GM10248 (cell line): Measurements from ENCODE around the gene ELFN1.

Source experiments
- CTCF ChIA-PET: fragments of 300-600 bp; sonication (Branson Sonifier 250); formaldehyde crosslinking; extraction: SDS; loops from one replicate; lab custom pipeline; 2021; ENCODE audit warnings: antibody characterized with exemption; lab: Yijun Ruan, JAX
- POLR2A ChIA-PET: fragments of 350-650 bp; sonication (Branson Sonifier 250); formaldehyde crosslinking; extraction: SDS; loops from one replicate; lab custom pipeline; 2020; ENCODE audit warnings: antibody characterized with exemption; lab: Yijun Ruan, JAX
- DNase-seq: peaks from one replicate; pipeline ENCODE4 v3.0.0; 2012; ENCODE audit errors: extremely low spot score
- CTCF ChIP-seq: IDR thresholded peaks from 2 replicates; pipeline ENCODE4 v1.5.1; 2012; ENCODE audit warnings: mild to moderate bottlenecking, low read depth; ENCODE audit errors: extremely low read depth, missing control alignments, control extremely low read depth

Gene ELFN1

DNA sequence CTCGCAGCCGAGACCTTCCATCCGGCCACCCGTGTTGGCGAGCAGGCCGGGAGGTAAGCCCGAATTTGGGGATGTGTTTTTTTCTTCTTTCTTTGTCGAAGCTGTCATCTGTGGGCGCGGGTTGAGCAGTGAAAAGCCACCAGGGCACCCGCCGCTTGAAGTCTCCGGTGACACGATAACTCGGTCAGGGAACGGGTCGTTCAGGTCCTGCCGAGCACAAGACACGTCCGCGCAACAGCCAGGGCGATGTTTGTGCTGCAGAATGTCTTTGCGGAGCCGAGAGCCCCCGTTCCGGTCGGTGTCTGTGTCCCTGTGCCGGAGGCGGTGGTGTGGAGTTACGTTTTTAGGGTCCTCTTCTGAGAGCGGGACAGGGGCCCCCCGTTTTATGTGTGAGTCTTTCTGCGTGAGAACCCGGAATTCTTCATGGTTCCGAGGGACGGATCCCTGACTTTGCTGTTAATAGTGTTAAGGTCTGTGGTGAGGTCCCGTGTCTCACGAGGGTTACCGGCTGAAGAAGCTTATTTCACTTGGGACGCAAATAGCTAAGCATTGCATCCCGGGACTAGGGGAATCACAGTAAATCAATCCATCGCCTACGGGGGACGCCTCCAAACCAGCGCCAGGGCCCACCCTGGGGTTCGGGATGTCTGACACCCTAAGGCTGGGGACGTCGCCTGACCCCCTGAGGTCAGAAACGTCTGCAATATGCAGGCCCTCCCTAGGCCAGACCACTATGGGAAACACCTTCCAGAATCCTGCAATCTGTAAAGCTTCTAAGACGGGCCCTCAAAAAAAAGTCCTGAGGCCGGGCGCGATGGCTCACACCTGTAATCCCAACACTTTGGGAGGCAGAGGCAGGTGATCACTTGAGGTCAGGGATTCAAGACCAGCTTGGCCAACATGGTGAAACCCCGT is 99.5 kb downstream of the ELFN1 start:
- ChIA-PET POLR2A (no interaction called here), CTCF (no interaction called here)
- no peak for TF ChIP-seq CTCF
- no peak for DNase-seq

- no peak for TF ChIP-seq CTCF
- ChIA-PET POLR2A (no interaction called here), CTCF (no interaction called here)
- no peak for DNase-seq
These were observed 100.3 kb downstream of the ELFN1 start for GRCh38 chr7:1770331-1770730.

DNA sequence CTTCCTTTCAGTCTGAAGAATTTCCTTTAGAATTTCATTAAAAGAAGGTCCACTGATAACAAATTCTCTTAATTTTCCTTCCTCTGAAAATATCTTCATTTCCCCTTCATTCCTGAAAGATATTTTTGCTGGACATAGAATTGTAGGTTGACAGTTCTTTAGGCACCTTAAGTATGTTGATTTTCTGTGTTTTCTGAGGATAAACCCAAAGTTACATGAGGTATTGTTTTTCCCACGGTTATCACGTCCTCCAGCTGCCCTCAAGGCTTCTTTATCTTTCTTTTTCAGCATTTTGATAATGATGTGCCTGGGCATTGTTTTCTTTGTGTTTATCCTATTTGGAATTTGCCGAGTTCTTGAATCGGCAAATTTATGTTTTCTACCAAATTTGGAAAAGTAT is 105.3 kb downstream of the ELFN1 start:
- no peak for DNase-seq
- POLR2A ChIA-PET = no interaction called here
- TF ChIP-seq CTCF = no peak
- CTCF ChIA-PET = no interaction called here

GRCh38 chr7:1777122-1777521 is 107.0 kb downstream of the ELFN1 start:
- ChIA-PET CTCF (no interaction called here), POLR2A (interaction anchor here (0.7 kb wide), 1 partner anchor 31 kb away, joined by 3 read pairs; no protein-coding TSS in a partner anchor)
- TF ChIP-seq CTCF = no peak
- no peak for DNase-seq

GRCh38 chr7:1779445-1779844 is 109.4 kb downstream of the ELFN1 start:
- no peak for DNase-seq
- ChIA-PET CTCF (no interaction called here), POLR2A (no interaction called here)
- TF ChIP-seq CTCF = no peak

GRCh38 chr7:1781369-1781768 is 111.3 kb downstream of the ELFN1 start:
- ChIA-PET POLR2A (no interaction called here), CTCF (interaction anchor here (1.1 to 1.3 kb wide), 2 partner anchors 8 to 10 kb away, joined by 4 read pairs; no protein-coding TSS in a partner anchor)
- DNase-seq = no peak
- TF ChIP-seq CTCF = no peak

- POLR2A ChIA-PET = no interaction called here
- TF ChIP-seq CTCF = no peak
- CTCF ChIA-PET = no interaction called here
- no peak for DNase-seq
These were observed 115.8 kb downstream of the ELFN1 start for GRCh38 chr7:1785839-1786238.
